Stimulated activated CD4-positive, alpha-beta T cell treated with anti-CD3 and anti-CD28 coated beads, Interleukin-12 subunit alpha, Interleukin-12 subunit beta, amount 100 ng/mL, for 24 hours (primary cell): ENCODE measurements around the gene BORCS5.

ENCODE experiments used
- DNase-seq, 2 experiments: peaks; one replicate each; pipeline ENCODE4 v3.0.0-alpha.2; 2020; ENCODE audit warnings: low read depth in 2 of 2

The BORCS5 gene

GRCh38 chr12:12353276-12353675, 3.6 kb upstream of the BORCS5 start:
- no peak for DNase-seq

DNA sequence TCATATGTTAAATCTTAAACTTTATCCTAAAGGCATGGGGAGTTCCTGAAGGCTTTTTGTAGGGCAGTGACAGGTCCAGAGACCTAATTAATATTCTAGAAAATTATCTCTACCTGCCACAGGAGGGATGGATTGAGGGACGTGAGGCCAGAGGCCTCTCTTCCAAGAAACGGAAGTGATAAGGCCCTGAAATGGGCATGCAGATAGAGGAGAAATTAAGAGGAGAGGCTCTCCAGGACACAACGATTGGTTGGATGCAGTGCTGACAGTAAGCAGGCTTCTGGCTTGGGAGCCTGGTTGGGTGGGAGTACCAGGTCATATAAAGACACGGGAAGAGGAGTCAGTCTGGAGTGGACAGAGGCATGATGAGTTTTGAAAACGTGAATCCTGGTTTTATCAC, 3.1 kb upstream of the BORCS5 start:
- no peak for DNase-seq

DNA sequence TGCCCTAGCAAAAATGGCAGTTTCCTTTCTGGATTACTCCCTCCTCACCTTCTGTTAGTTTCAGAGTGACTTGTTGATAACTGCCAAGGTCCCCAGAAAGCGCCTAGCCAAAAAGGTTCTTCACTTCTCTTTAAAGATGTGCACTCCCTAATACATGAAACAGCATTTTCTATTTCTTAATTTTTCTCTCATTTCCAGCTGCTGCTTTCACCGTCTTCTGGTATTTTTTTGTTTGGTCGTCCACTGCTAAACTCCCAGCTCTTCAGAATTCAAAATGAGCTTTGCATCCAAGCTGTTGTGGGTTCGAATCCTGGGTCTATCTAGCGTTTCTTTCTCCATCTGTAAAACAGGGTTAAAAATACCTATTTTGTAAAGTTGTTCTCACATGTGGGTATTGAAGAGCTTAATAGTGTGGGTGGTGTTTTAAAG, 397 bp upstream of the BORCS5 start:
- DNase-seq: no peak

- no peak for DNase-seq
Measured at GRCh38 chr12:12357719-12358461, 1.0 kb downstream of the BORCS5 start.

GRCh38 chr12:12358528-12358927, 1.6 kb downstream of the BORCS5 start:
- no peak for DNase-seq

GRCh38 chr12:12364787-12365445, 8.0 kb downstream of the BORCS5 start:
- DNase-seq: no peak

DNA sequence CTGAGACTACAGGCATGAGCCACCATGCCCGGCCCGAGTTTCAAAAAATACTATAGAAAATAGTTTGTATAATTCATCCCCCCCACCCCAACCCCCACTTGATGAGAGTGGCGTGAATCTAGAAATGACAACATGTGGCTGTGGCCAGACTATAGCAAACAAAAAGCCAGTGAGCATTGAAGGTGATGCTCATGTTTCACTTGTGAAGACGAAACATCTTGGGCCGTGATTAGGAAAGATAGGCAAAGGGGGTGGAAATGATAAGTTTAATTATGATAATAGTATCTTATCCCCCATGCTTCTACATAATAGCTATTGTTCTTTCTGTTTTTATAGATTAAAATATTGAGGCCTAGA, 8.5 kb downstream of the BORCS5 start:
- no peak for DNase-seq

DNA sequence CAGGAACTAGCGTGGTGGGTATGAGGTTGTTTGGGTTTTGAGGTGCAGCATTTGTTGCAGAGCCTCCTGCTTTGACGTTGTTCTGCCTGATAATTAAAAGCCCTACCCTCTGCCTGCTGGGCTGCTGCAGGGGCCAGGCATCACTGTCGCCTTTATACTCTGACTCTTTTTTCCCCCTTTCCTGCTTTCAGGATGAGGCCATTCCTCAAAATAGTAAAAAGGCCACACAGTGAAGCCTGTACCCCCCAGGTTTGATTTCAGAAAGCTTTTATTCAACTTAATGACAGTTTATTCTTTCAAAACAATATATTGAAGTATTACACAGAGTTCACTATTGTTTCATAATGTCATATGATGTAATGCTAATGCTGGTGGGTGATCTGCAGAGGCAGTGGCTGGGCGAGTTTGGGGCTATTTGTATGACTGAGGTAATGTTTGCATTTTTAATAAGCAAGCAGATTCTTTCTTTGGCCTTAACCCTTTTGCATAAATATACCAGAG, 9.1 kb downstream of the BORCS5 start:
- DNase-seq: no peak

- no peak for DNase-seq
Measured at GRCh38 chr12:12366701-12367481, 10.0 kb downstream of the BORCS5 start.

GRCh38 chr12:12367482-12367998, 10.7 kb downstream of the BORCS5 start:
- DNase-seq: no peak

DNA sequence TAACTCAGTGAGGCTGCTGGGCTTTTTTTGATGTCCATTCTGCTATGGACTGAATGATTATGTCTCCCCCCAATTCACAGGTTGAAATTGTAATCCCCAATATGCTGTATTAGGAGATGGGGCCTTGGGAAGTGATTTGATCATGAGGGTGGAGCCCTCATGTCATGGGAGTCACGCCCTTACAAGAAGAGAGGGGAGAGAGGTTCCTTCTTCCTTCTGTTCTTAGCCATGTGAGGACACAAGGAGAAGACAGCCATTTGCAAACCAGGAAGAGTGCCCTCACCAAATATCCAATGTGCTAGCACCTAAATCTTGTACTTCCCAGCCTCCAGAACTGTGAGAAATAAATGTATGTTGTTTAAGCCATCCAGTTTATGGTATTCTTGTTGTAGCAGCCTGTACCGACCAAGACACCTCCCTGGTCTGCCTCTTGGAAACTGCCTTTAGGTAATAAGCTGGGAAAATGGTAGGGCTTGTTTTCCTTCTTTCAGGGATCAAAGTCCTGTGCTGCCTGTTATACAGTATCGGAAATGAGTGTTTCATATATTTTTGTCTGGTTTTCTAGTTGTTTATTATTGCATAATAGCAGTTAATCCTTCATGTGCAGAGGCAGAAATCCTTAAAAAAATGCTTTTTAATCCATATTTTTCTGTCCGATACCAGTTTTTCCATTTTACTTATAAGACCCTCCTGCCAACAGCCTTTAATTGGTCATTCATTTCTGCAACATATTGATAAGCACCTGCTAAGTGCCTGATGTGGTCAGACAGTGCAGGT, 16.3 kb downstream of the BORCS5 start:
- DNase-seq: no peak

GRCh38 chr12:12376646-12377448, 20.0 kb downstream of the BORCS5 start:
- DNase-seq: no peak

DNA sequence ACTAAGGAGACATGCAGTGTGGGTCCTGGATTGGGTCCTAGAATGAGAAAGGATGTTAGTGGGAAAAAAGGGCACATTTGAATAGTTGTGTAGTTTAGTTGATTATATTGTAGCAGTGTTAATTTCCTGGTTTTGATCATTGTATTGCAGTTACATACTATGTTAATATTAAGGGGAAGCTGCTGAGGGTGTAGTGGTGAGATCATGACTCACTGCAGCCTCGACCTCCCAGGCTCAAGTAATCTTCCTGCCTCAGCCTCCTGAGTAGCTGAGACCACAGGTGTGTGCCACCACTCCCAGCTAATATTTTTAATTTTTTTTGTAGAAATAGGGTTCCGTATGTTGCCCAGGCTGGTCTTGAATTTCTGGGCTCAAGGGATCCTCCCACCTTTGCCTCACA, 21.7 kb downstream of the BORCS5 start:
- DNase-seq: no peak

DNA sequence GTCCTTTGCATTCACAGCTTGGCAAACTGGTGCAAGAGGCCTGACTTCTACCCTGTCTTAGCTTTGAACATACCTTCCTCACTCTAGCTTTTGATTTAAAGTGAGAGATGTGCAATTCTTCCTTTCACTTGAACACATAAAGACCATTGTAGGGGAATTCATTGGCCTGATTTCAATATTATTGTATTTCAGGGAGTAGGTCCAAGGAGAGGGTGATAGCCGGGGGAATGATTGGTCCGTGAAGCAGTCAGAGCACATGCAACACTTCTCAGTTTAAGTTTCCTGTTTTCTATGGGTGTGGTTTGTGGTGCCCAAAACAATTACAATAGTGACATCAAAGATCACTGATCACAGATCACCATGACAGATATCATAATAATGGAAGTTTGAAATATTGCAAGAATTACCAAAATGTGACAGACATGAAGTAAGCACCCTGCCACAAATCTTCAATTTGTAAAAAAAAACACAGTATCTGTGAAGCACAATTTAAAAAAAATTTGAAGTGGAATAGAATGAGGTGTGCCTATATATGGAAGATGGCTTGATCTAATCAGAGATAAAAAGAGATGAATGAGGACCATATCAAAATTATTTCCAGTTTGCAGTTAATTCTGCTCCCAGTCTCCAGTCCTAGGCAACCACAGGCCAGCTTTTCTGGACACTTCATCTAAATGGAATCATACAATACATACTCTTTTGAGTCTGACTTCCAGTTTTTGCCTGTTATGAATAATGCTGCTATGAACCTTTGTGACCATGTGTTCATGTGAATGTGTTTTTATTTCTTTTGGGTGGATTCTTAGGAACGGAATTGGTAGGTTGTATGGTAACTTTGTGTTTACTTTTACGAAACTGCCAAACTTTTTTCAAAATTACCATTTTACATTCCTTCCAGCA, 23.2 kb downstream of the BORCS5 start:
- DNase-seq: no peak

GRCh38 chr12:12380949-12381593, 24.2 kb downstream of the BORCS5 start:
- no peak for DNase-seq

DNA sequence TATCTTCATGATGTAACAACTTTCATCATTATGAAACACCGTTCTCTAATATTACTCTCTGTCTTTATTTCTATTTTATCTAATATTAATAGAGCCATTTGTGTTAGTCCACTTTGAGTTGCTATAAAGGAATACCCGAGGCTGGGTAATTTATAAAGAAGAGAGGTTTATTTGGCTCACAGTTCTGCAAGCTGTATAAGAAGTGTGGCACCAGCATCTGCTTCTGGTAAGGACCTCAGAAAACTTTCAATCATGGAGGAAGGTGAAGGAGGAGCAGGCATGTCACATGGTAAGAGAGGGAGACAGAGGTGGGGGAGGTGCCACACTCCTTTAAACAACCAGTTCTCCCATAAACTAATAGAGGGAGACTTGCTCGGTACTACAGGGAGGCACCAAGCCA, 25.1 kb downstream of the BORCS5 start:
- DNase-seq: no peak

- peak in 1 of 2 experiments; percentile 21 for DNase-seq
Measured at GRCh38 chr12:12384571-12385340, 27.9 kb downstream of the BORCS5 start.

GRCh38 chr12:12387501-12387900, 30.6 kb downstream of the BORCS5 start:
- DNase-seq: no peak
